ENCODE measurements around the gene TLCD3A.

Gene TLCD3A

GRCh38 chr17:718075-718474, 14.3 kb upstream of the TLCD3A start:
- Histone ChIP-seq H3K14ac (ENCODE audit: low read length in 2 of 2) (no peak overlapping the region), H3K4me3 (ENCODE audit: insufficient read depth in 1 of 2, low read depth in 1 of 2, low read length in 2 of 2) (no peak overlapping the region), H2BK15ac (ENCODE audit: low read depth, poor library complexity, severe bottlenecking) (no peak overlapping the region)

GRCh38 chr17:720706-721539, 11.5 kb upstream of the TLCD3A start:
- H2AK5ac ChIP-seq (ENCODE audit: low read length, severe bottlenecking) = no peak overlapping the region
- peaks cover 6% of the 10 kb centered on the region for H3K79me1 ChIP-seq (replicated peaks; ENCODE audit: low read length, poor library complexity, severe bottlenecking)
- no peak overlapping the region for H3K14ac ChIP-seq (ENCODE audit: low read length in 2 of 2)
- WGBS = 90% methylated on average over 11 of the region's 13 CpGs
- H3K27me3 ChIP-seq (ENCODE audit: control insufficient read depth in 1 of 2, insufficient read depth in 1 of 2, low read length in 2 of 2) = no peaks in the 10 kb centered on the region
- no peak overlapping the region for H3K4ac ChIP-seq (ENCODE audit: low read depth in 1 of 2, low read length in 2 of 2)
- H3K9ac ChIP-seq (ENCODE audit: low read length) = no peak overlapping the region
- H2BK15ac ChIP-seq (ENCODE audit: low read depth, poor library complexity, severe bottlenecking) = no peak overlapping the region
- H4K91ac ChIP-seq (ENCODE audit: low read length) = no peak overlapping the region
- H2BK120ac ChIP-seq (ENCODE audit: low read depth, low read length) = no peak overlapping the region
- no peaks in the 10 kb centered on the region for H3K4me1 ChIP-seq (ENCODE audit: control insufficient read depth, insufficient read depth, low read depth, low read length)
- H3K4me3 ChIP-seq (ENCODE audit: insufficient read depth in 1 of 2, low read depth in 1 of 2, low read length in 2 of 2) = no peak overlapping the region
- H2BK5ac ChIP-seq (ENCODE audit: low read depth, low read length, poor library complexity, severe bottlenecking) = no peak overlapping the region
- H3K4me2 ChIP-seq (ENCODE audit: low read length, poor library complexity, severe bottlenecking) = no peak overlapping the region
- no peak overlapping the region for H2BK12ac ChIP-seq (ENCODE audit: low read length in 2 of 2)
- H3K9me3 ChIP-seq (ENCODE audit: control insufficient read depth, low read length) = no peaks in the 10 kb centered on the region
- no peak overlapping the region for H3K18ac ChIP-seq (ENCODE audit: low read depth in 1 of 2, low read length in 2 of 2)
- DNase-seq = no peak
- H3K27ac ChIP-seq (ENCODE audit: low read length, poor library complexity, severe bottlenecking) = no peak overlapping the region
- no peak overlapping the region for H2AFZ ChIP-seq (ENCODE audit: low read depth, low read length)
- peaks cover 0 to 9% of the 10 kb centered on the region in 2 experiments for H3K36me3 ChIP-seq (ENCODE audit: control insufficient read depth in 1 of 2, insufficient read depth in 2 of 2, low read depth in 1 of 2, low read length in 2 of 2)
- no peak overlapping the region for H4K8ac ChIP-seq (ENCODE audit: low read length)
- no peak overlapping the region for H3K23ac ChIP-seq (ENCODE audit: low read length in 2 of 2)

More at GRCh38 chr17:718075-718474, 14.3 kb upstream of the TLCD3A start:
- Histone ChIP-seq H3K36me3 (ENCODE audit: control insufficient read depth in 1 of 2, insufficient read depth in 2 of 2, low read depth in 1 of 2, low read length in 2 of 2) (peaks cover 0 to 9% of the 10 kb centered on the region in 2 experiments), H4K91ac (ENCODE audit: low read length) (no peak overlapping the region), H2AFZ (ENCODE audit: low read depth, low read length) (no peak overlapping the region), H2BK12ac (ENCODE audit: low read length in 2 of 2) (no peak overlapping the region), H3K4ac (ENCODE audit: low read depth in 1 of 2, low read length in 2 of 2) (no peak overlapping the region), H3K18ac (ENCODE audit: low read depth in 1 of 2, low read length in 2 of 2) (no peak overlapping the region), H2AK5ac (ENCODE audit: low read length, severe bottlenecking) (no peak overlapping the region), H2BK120ac (ENCODE audit: low read depth, low read length) (no peak overlapping the region), H3K79me1 (replicated peaks; ENCODE audit: low read length, poor library complexity, severe bottlenecking) (peaks cover 7% of the 10 kb centered on the region), H3K9ac (ENCODE audit: low read length) (no peak overlapping the region), H3K9me3 (ENCODE audit: control insufficient read depth, low read length) (no peaks in the 10 kb centered on the region), H3K27ac (ENCODE audit: low read length, poor library complexity, severe bottlenecking) (no peak overlapping the region), H2BK5ac (ENCODE audit: low read depth, low read length, poor library complexity, severe bottlenecking) (no peak overlapping the region), H3K4me2 (ENCODE audit: low read length, poor library complexity, severe bottlenecking) (no peak overlapping the region), H3K27me3 (ENCODE audit: control insufficient read depth in 1 of 2, insufficient read depth in 1 of 2, low read length in 2 of 2) (no peaks in the 10 kb centered on the region), H3K23ac (ENCODE audit: low read length in 2 of 2) (no peak overlapping the region), H4K8ac (ENCODE audit: low read length) (no peak overlapping the region), H3K4me1 (ENCODE audit: control insufficient read depth, insufficient read depth, low read depth, low read length) (peaks cover 9% of the 10 kb centered on the region)
- no peak for DNase-seq
- 100% methylated on average over 4 of the region's 5 CpGs for WGBS

GRCh38 chr17:721540-721937, 10.9 kb upstream of the TLCD3A start:
- Histone ChIP-seq H4K91ac (ENCODE audit: low read length) (no peak overlapping the region), H3K9ac (ENCODE audit: low read length) (no peak overlapping the region), H2BK5ac (ENCODE audit: low read depth, low read length, poor library complexity, severe bottlenecking) (no peak overlapping the region), H3K27me3 (ENCODE audit: control insufficient read depth in 1 of 2, insufficient read depth in 1 of 2, low read length in 2 of 2) (no peaks in the 10 kb centered on the region), H3K4me1 (ENCODE audit: control insufficient read depth, insufficient read depth, low read depth, low read length) (no peaks in the 10 kb centered on the region), H2AK5ac (ENCODE audit: low read length, severe bottlenecking) (no peak overlapping the region), H3K14ac (ENCODE audit: low read length in 2 of 2) (no peak overlapping the region), H3K23ac (ENCODE audit: low read length in 2 of 2) (no peak overlapping the region), H2AFZ (ENCODE audit: low read depth, low read length) (no peak overlapping the region), H3K18ac (ENCODE audit: low read depth in 1 of 2, low read length in 2 of 2) (no peak overlapping the region), H4K8ac (ENCODE audit: low read length) (no peak overlapping the region), H3K4me3 (ENCODE audit: insufficient read depth in 1 of 2, low read depth in 1 of 2, low read length in 2 of 2) (no peak overlapping the region), H3K4ac (ENCODE audit: low read depth in 1 of 2, low read length in 2 of 2) (no peak overlapping the region), H3K36me3 (ENCODE audit: control insufficient read depth in 1 of 2, insufficient read depth in 2 of 2, low read depth in 1 of 2, low read length in 2 of 2) (peaks cover 0 to 9% of the 10 kb centered on the region in 2 experiments), H2BK12ac (ENCODE audit: low read length in 2 of 2) (no peak overlapping the region), H2BK120ac (ENCODE audit: low read depth, low read length) (no peak overlapping the region), H3K9me3 (ENCODE audit: control insufficient read depth, low read length) (no peaks in the 10 kb centered on the region), H3K4me2 (ENCODE audit: low read length, poor library complexity, severe bottlenecking) (no peak overlapping the region), H3K27ac (ENCODE audit: low read length, poor library complexity, severe bottlenecking) (no peak overlapping the region), H2BK15ac (ENCODE audit: low read depth, poor library complexity, severe bottlenecking) (no peak overlapping the region), H3K79me1 (replicated peaks; ENCODE audit: low read length, poor library complexity, severe bottlenecking) (peaks cover 6% of the 10 kb centered on the region)
- DNase-seq = no peak
- WGBS = 92% methylated on average over 5 of the region's 5 CpGs

- Histone ChIP-seq H3K9ac (ENCODE audit: low read length) (no peak overlapping the region), H3K4me2 (ENCODE audit: low read length, poor library complexity, severe bottlenecking) (no peak overlapping the region), H2AK5ac (ENCODE audit: low read length, severe bottlenecking) (no peak overlapping the region), H3K27me3 (ENCODE audit: control insufficient read depth in 1 of 2, insufficient read depth in 1 of 2, low read length in 2 of 2) (no peaks in the 10 kb centered on the region), H3K27ac (ENCODE audit: low read length, poor library complexity, severe bottlenecking) (no peak overlapping the region), H3K4ac (ENCODE audit: low read depth in 1 of 2, low read length in 2 of 2) (no peak overlapping the region), H3K4me1 (ENCODE audit: control insufficient read depth, insufficient read depth, low read depth, low read length) (no peaks in the 10 kb centered on the region), H2BK15ac (ENCODE audit: low read depth, poor library complexity, severe bottlenecking) (no peak overlapping the region), H3K14ac (ENCODE audit: low read length in 2 of 2) (no peak overlapping the region), H3K4me3 (ENCODE audit: insufficient read depth in 1 of 2, low read depth in 1 of 2, low read length in 2 of 2) (no peak overlapping the region), H3K36me3 (ENCODE audit: control insufficient read depth in 1 of 2, insufficient read depth in 2 of 2, low read depth in 1 of 2, low read length in 2 of 2) (no peaks in the 10 kb centered on the region), H4K91ac (ENCODE audit: low read length) (no peak overlapping the region), H2BK12ac (ENCODE audit: low read length in 2 of 2) (no peak overlapping the region), H4K8ac (ENCODE audit: low read length) (no peak overlapping the region), H2BK5ac (ENCODE audit: low read depth, low read length, poor library complexity, severe bottlenecking) (no peak overlapping the region), H3K79me1 (replicated peaks; ENCODE audit: low read length, poor library complexity, severe bottlenecking) (peaks cover 4% of the 10 kb centered on the region), H3K9me3 (ENCODE audit: control insufficient read depth, low read length) (no peaks in the 10 kb centered on the region), H2AFZ (ENCODE audit: low read depth, low read length) (no peak overlapping the region), H3K18ac (ENCODE audit: low read depth in 1 of 2, low read length in 2 of 2) (no peak overlapping the region), H2BK120ac (ENCODE audit: low read depth, low read length) (no peak overlapping the region), H3K23ac (ENCODE audit: low read length in 2 of 2) (no peak overlapping the region)
- 98% methylated on average over 10 of the region's 14 CpGs for WGBS
- DNase-seq = no peak
Measured at GRCh38 chr17:725084-725483, 7.3 kb upstream of the TLCD3A start.
